AG09319 (cell line): ENCODE data around the gene KAT6B.

Experiments
- DNase-seq: peaks from one replicate; pipeline ENCODE4 v3.0.0-alpha.2; 2010; ENCODE audit warnings: low read depth; ENCODE audit errors: extremely low read depth
- TF ChIP-seq, protein P1 (sequence below): IDR thresholded peaks from 2 replicates; pipeline ENCODE4 v1.5.1; 2011; ENCODE audit warnings: low read depth, mild to moderate bottlenecking, inconsistent platforms, low read length, moderate library complexity

Gene KAT6B

DNA sequence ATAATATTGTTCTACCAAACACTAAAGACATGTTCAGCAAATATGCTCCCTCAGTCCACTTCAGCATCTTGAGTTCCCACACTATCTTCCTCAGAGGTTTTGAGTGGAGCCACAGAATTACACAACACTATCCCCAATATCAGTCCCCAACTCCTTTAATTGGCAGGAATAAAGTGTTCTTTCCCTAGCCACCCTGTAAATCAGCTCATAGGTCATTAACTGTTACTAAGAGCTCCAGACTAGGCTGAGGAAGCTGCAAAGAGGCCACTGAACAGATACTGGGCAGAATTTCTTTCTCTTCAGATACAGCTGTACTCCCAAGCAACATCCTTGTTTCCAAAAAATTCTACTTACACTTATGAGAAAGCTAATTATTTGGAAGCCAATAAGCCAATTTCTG lies 11.6 kb upstream of the KAT6B start:
- TF ChIP-seq, protein P1, sequence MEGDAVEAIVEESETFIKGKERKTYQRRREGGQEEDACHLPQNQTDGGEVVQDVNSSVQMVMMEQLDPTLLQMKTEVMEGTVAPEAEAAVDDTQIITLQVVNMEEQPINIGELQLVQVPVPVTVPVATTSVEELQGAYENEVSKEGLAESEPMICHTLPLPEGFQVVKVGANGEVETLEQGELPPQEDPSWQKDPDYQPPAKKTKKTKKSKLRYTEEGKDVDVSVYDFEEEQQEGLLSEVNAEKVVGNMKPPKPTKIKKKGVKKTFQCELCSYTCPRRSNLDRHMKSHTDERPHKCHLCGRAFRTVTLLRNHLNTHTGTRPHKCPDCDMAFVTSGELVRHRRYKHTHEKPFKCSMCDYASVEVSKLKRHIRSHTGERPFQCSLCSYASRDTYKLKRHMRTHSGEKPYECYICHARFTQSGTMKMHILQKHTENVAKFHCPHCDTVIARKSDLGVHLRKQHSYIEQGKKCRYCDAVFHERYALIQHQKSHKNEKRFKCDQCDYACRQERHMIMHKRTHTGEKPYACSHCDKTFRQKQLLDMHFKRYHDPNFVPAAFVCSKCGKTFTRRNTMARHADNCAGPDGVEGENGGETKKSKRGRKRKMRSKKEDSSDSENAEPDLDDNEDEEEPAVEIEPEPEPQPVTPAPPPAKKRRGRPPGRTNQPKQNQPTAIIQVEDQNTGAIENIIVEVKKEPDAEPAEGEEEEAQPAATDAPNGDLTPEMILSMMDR: no peak
- no peak for DNase-seq

DNA sequence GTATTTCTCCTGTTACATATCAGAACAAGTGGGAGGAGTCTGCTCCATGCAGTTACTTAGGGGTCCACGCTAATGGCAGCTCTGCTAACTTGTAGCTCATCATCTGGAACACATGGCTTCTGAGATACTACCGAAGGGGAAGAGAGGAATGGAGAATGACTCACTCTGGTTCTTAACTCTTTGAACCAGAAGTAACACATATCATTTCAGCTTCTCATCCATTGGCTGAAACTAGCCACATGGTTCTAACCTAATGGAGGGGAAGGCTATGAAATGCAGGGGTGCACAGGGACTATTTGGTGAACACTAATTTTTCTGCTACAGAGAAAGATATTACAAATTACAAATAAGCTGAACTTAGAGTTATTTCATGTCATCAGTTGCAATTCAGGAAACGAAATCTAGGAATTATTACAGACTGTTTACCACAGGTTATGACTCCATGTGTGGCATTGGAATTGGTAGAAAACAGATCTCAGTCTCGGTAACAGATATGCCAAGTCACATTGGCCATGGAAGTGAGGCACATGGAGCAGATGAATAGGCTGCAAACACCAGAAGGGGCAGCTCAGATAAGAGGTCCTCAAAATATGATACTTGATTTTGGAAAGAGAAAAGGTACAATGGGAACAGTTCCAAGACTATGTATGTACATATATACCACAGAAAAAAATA lies 9.4 kb upstream of the KAT6B start:
- TF ChIP-seq, protein P1: no peak
- no peak for DNase-seq

DNA sequence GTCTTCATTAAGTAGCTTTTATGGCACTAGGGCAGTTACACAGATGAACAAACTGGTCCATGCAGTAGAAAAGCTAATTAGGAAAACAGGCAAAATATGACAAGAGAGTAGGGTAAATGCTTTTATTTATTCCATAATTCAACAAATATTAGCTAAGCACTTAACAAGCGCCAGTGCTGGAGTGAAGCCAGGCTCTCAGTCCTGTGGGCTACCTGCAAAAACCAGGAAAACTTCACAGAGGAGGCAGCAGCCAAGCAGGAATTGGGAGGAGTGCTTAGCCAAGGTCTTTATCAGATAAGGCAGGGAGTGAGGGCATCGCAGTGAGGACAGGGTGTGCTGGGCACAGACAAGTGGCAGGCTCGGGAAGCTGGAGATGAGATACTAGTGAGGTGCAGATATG lies 4.9 kb upstream of the KAT6B start:
- no peak for DNase-seq
- TF ChIP-seq, protein P1: no peak

DNA sequence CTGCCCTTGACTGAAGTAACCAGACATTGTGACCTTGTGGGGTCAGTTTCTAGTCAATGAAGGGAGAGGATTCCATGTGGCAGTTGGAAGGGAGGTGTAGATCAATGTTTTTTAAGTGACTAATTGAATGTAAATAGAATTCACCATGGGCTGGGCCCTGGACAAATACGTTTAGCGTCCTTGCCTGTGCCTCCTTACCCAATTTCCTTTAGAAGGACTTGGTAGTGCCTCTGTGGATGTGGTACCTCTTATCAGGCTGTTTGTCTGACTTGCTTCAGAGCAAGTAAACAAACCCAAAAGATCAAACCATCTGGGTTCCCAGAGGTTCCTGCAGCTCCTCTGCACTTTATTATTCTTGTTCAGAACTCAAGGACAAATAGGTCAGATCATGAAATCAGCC lies 4.3 kb upstream of the KAT6B start:
- DNase-seq: no peak
- TF ChIP-seq, protein P1: no peak

DNA sequence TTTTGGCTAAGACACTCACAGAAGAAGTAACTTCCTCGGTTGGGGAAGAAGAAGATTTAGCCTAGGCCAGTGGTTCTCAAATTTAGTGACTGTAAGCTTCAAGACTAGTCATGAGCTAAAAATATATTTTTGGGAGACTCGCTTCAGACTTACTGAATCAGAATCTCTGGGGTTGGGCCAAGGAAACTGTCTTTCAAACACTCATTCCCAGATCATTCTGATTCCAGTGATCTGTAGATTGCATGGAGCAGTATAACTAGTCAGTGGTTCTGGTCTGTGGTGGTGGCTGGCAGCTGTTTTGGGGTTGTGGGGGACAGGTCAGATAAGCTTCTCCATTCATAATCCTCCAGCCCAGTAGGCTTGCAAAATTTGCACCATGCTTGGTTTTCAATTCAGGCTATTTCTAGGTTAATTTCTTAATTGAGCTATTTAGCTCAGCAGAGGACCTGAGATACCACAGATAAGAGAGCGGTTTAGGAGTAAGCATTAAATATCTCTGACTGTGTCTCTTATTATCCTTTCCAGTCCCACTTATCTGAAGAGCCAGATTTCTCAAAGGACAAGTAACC lies 3.8 kb upstream of the KAT6B start:
- no peak for DNase-seq

DNA sequence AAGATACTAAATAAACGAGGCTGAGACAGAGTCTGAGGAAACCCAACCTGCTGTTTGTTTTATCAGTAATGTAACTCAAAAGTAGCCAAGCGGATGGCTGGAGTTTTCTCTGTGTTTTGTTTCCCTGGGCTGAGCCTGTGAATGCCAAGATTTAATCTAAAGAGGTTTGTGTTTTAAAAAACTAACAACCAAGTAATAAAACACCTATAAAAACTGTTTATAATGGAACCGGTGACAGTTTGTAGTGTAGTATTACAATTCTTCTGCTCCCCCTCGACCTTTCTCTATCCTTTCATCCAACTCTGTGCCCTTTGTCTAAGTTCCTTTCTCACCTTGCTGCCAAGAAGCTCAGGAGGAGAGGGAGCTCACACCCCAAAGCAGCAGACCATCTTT lies 2.6 kb upstream of the KAT6B start:
- DNase-seq: no peak
- TF ChIP-seq, protein P1: no peak

More for the DNA sequence above, 3.8 kb upstream of the KAT6B start:
- TF ChIP-seq, protein P1: no peak

DNA sequence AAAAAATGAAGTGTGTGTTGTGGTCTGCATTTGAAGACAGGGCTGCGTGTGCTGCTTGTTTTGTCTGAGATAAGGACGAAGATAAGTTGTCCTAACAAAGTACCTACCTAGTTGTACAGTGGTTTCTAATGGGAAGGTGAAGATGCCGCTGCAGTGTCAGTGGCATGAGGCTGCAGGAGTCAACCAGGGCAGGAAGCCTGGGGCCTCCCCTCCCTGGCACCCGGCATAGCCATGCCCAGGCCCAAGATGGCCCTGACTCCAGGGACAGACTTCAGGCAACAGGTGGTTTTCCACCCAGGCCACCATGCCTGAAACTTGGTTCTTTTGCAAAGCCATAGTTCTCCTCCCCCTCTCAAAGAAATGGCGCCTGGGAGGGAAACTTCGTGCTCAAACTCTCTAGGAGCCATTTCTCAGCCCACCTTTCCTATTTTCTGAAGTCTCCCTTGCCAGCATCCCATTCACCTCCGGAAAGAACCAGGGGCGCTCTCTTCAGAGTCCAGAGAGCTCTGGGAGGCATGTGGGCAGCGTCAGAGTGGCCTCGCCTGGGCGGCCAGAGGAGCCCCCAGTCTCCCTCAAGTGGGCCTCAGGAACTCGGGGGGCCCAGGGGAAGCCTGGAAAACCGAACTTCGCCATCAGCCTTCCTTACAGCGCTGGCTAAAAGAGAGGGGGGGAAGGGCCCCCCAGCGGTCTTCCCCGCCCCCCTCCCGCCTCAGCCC lies 2.1 kb upstream of the KAT6B start:
- DNase-seq: no peak
- TF ChIP-seq, protein P1: no peak
